OCI-LY3 (cell line): ENCODE measurements around the gene POU2AF1.
"Not testable (repeated sequence)": the region's sequence is repeated elsewhere in the genome, so short reads cannot be mapped to it uniquely, and the experiment has no call there.

ENCODE experiments used
- H2AFZ ChIP-seq: fragments of 200-600, 300-600 bp; shearing (Covaris generic); 2 replicates; pipeline ENCODE4 v1.6.0; 2014; ENCODE audit warnings: antibody characterized with exemption, low read depth, low read length
- H3K27ac ChIP-seq: fragments of 200-600, 300-600 bp; sonication (generic); 2 replicates; pipeline ENCODE4 v1.5.1; 2014; ENCODE audit warnings: mild to moderate bottlenecking, low read length, moderate library complexity, mixed read lengths
- H3K27me3 ChIP-seq: fragments of 200-600, 300-600 bp; sonication (generic); 2 replicates; pipeline ENCODE4 v1.6.1; 2014; ENCODE audit warnings: low read depth, low read length, mixed read lengths
- H3K36me3 ChIP-seq: fragments of 200-600, 300-600 bp; sonication (generic); replicated peaks from 2 replicates; pipeline ENCODE3; 2014; ENCODE audit warnings: low read depth, low read length, mixed read lengths
- H3K4me1 ChIP-seq: fragments of 300-600, 200-600 bp; sonication (generic); 2 replicates; pipeline ENCODE4 v1.6.1; 2014; ENCODE audit warnings: low read length, mixed read lengths
- H3K4me2 ChIP-seq: fragments of 200-600, 300-600 bp; sonication (generic); 2 replicates; pipeline ENCODE4 v1.6.1; 2014; ENCODE audit warnings: low read length, mixed read lengths
- H3K4me3 ChIP-seq: fragments of 300-600, 200-600 bp; sonication (generic); 2 replicates; pipeline ENCODE4 v1.5.1; 2014; ENCODE audit warnings: antibody characterized with exemption, mild to moderate bottlenecking, low read length, moderate library complexity
- H3K79me2 ChIP-seq: fragments of 300-600, 200-600 bp; shearing (Covaris generic); 2 replicates; pipeline ENCODE4 v1.6.1; 2014; ENCODE audit warnings: mild to moderate bottlenecking, low read length, mixed read lengths
- H3K9ac ChIP-seq: fragments of 300-600, 200-600 bp; shearing (Covaris generic); 2 replicates; pipeline ENCODE4 v1.6.0; 2014; ENCODE audit warnings: mild to moderate bottlenecking, low read length, moderate library complexity
- H3K9me3 ChIP-seq: fragments of 200-600, 300-600 bp; shearing (Covaris generic); 2 replicates; pipeline ENCODE4 v1.6.1; 2014; ENCODE audit warnings: low read length, mixed read lengths; ENCODE audit not compliant: insufficient read depth
- H4K20me1 ChIP-seq: fragments of 200-600, 300-600 bp; sonication (generic); 2 replicates; pipeline ENCODE4 v1.6.1; 2016; ENCODE audit warnings: low read length, mixed read lengths; ENCODE audit not compliant: insufficient read depth
- EZH2phosphoT487 ChIP-seq: fragments of 200-600 bp; shearing (Covaris generic); IDR thresholded peaks from 2 replicates; pipeline ENCODE4 v1.6.1; 2018; ENCODE audit warnings: antibody characterized with exemption, mixed run types, low read depth
- TF ChIP-seq, protein P1 (sequence below): fragments of 200-600, 300-600 bp; sonication (generic); IDR thresholded peaks from 2 replicates; pipeline ENCODE4 v1.5.1; 2014; ENCODE audit warnings: antibody characterized with exemption, low read length, low read depth

POU2AF1 gene

DNA sequence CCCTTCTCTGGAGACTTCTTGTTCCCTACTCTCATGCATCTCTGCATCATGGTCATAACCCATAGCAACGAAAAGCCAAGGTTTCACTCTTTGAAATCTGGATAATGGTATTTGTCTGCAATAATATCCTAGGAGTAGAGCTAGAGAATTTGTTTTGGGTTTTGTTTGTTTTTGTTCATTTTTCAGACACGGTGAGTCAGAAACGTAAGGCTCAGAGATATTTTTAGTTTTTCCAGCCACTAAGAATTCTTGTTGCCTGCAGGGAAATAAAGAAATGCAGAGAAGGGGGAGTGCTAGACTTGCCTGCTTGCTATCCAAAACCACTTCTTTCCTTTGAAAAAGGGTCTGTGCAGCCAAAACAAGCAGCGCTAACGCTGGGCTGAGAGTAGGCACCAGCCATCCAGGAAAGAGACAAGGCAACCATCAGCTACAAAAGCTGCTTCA lies 54.8 kb downstream of the POU2AF1 start:
- Histone ChIP-seq H3K27me3 (peaks cover 4% of the 10 kb centered on the region; the same call in 1 of the 2 replicates), H4K20me1 (no peaks in the 10 kb centered on the region), H3K27ac (no peak overlapping the region), H3K4me1 (no peaks in the 10 kb centered on the region), H3K4me3 (no peak overlapping the region), H3K36me3 (no peaks in the 10 kb centered on the region), H3K9me3 (no peaks in the 10 kb centered on the region), H3K79me2 (no peaks in the 10 kb centered on the region), H3K9ac (no peak overlapping the region), H3K4me2 (no peak overlapping the region), H2AFZ (no peak overlapping the region)
- TF ChIP-seq EZH2phosphoT487: no peak
- TF ChIP-seq, protein P1, sequence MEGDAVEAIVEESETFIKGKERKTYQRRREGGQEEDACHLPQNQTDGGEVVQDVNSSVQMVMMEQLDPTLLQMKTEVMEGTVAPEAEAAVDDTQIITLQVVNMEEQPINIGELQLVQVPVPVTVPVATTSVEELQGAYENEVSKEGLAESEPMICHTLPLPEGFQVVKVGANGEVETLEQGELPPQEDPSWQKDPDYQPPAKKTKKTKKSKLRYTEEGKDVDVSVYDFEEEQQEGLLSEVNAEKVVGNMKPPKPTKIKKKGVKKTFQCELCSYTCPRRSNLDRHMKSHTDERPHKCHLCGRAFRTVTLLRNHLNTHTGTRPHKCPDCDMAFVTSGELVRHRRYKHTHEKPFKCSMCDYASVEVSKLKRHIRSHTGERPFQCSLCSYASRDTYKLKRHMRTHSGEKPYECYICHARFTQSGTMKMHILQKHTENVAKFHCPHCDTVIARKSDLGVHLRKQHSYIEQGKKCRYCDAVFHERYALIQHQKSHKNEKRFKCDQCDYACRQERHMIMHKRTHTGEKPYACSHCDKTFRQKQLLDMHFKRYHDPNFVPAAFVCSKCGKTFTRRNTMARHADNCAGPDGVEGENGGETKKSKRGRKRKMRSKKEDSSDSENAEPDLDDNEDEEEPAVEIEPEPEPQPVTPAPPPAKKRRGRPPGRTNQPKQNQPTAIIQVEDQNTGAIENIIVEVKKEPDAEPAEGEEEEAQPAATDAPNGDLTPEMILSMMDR: no peak

DNA sequence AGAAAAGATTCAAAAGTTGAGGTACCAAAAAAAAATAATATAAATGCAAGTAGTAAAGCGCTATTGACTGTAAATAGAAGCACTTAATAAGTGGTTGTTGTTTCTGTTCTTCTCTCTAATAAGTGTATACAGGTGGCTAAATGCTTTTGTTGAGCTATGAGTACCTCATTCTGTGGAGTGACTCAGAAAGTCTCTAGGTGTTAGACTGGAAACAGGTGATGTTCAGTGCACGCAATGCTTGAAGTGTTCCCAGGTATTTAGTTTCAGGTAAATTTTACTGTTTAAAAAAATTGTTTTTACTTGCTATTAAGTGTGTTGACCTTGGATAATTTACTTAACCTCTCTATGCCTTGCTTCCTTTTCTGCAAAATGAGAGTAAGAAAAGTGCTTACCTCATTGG lies 56.5 kb downstream of the POU2AF1 start:
- H3K4me3 ChIP-seq: no peak overlapping the region
- no peaks in the 10 kb centered on the region for H3K9me3 ChIP-seq
- H3K9ac ChIP-seq: no peak overlapping the region
- H3K4me2 ChIP-seq: no peak overlapping the region
- H3K27me3 ChIP-seq: peaks cover 4% of the 10 kb centered on the region; the same call in 1 of the 2 replicates
- no peaks in the 10 kb centered on the region for H3K79me2 ChIP-seq
- no peaks in the 10 kb centered on the region for H3K36me3 ChIP-seq
- no peaks in the 10 kb centered on the region for H3K4me1 ChIP-seq
- H2AFZ ChIP-seq: no peak overlapping the region
- H3K27ac ChIP-seq: no peak overlapping the region
- H4K20me1 ChIP-seq: no peaks in the 10 kb centered on the region
- TF ChIP-seq, protein P1: no peak
- no peak for TF ChIP-seq EZH2phosphoT487

DNA sequence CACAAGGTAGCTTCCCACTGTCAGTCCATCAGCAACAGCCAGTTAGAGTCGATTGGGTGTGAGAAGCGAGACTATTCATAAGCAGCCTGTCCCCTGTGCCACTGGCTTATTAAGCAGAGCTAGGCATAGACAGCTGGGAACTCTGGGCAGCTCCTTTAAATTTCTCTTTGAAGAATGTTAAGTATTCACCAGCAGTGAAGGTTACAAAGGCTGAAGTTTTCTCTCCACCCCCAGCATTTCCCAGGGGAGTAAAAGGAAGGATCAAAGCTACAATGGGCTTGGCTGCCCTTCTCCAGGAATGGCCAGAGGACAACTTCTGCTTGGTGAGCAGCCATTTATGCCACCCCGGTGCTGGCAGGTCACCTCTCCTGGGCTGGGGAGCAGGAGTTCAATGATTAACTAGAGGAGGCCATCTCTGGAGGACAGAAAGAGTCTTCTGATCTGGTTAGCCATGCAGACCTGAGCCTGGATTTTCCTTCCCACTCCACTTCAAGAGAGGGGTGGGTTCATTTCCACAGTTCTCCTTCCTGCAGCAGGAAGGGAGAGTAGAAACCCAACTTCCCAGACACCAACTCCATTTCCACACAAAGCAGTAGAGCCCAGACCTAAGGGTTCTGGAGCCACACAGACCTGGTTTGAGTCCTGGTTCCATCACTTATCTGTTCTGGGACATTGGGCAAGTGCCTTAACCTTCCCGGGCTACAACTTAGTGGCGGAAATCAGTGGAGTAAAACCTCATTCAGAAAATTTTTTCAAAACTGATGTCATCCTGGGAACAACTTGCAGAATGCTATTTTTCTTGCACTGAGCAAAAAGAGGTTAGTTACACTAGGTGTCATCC lies 58.1 kb downstream of the POU2AF1 start:
- TF ChIP-seq, protein P1: no peak
- no peak for TF ChIP-seq EZH2phosphoT487
- no peak overlapping the region for H2AFZ ChIP-seq
- H3K79me2 ChIP-seq: no peaks in the 10 kb centered on the region

DNA sequence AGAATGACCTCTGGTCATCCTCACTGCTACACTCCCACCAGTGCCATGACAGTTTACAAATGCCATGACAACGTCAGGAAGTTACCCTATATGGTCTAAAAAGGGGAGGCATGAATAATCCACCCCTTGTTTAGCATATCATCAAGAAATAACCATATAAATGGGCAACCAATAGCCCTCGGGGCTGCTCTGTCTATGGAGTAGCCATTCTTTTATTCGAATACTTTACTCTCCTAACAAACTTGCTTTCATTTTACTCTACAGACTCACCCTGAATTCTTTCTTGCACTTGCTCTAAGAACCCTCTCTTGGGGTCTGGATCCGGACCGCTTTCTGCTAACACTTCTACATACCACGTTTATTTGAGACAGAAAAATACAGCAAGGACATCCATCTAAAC lies 58.9 kb downstream of the POU2AF1 start:
- not testable (repeated sequence) for H3K9me3 ChIP-seq, H2AFZ ChIP-seq, H3K9ac ChIP-seq, H3K4me3 ChIP-seq, H4K20me1 ChIP-seq, H3K27me3 ChIP-seq, H3K4me1 ChIP-seq, H3K27ac ChIP-seq, H3K4me2 ChIP-seq, H3K36me3 ChIP-seq, H3K79me2 ChIP-seq

More for the DNA sequence above, 58.1 kb downstream of the POU2AF1 start:
- Histone ChIP-seq H3K36me3 (no peaks in the 10 kb centered on the region), H3K4me3 (no peak overlapping the region), H4K20me1 (no peaks in the 10 kb centered on the region), H3K9me3 (no peaks in the 10 kb centered on the region), H3K27ac (no peak overlapping the region), H3K4me1 (no peaks in the 10 kb centered on the region), H3K9ac (no peak overlapping the region), H3K4me2 (no peak overlapping the region), H3K27me3 (peaks cover 4% of the 10 kb centered on the region; the same call in 1 of the 2 replicates)
